C4-2B (cell line): Measurements from ENCODE around the gene GNG8.
"Not testable (repeated sequence)": the region's sequence is repeated elsewhere in the genome, so short reads cannot be mapped to it uniquely, and the experiment has no call there.

Source experiments
- H3K27ac ChIP-seq: fragments of 450-650 bp; 2 replicates; pipeline ENCODE4 v1.5.1; 2017
- CTCF ChIP-seq: fragments of 450-650 bp; conservative IDR thresholded peaks from 2 replicates; pipeline ENCODE4 v1.5.1; 2017; ENCODE audit warnings: mild to moderate bottlenecking
- ZFX ChIP-seq: fragments of 450-650 bp; IDR thresholded peaks from 2 replicates; pipeline ENCODE4 v1.6.1; 2017

GNG8 gene

GRCh38 chr19:46630586-46631205 lies 5.3 kb downstream of the GNG8 start:
- TF ChIP-seq CTCF = no peak
- no peak for TF ChIP-seq ZFX

GRCh38 chr19:46629546-46630025 lies 6.4 kb downstream of the GNG8 start:
- TF ChIP-seq CTCF (no peak), ZFX (no peak)
- H3K27ac ChIP-seq = no peak overlapping the region

More at GRCh38 chr19:46630586-46631205, 5.3 kb downstream of the GNG8 start:
- no peak overlapping the region for H3K27ac ChIP-seq

GRCh38 chr19:46628970-46629369 lies 7.0 kb downstream of the GNG8 start:
- H3K27ac ChIP-seq = not testable (repeated sequence)

GRCh38 chr19:46626446-46626845 lies 9.6 kb downstream of the GNG8 start:
- no peak for TF ChIP-seq CTCF
- no peak for TF ChIP-seq ZFX
- H3K27ac ChIP-seq = no peak overlapping the region

GRCh38 chr19:46625731-46626130 lies 10.3 kb downstream of the GNG8 start:
- TF ChIP-seq CTCF (no peak), ZFX (no peak)
- H3K27ac ChIP-seq = no peak overlapping the region

- no peak within 1 kb of the TSS for H3K27ac ChIP-seq
These were observed 10.9 kb downstream of the GNG8 start, which contains the start of gene PTGIR for GRCh38 chr19:46624958-46625661. Gene PTGIR (minus strand): TSS chr19:46625089. CDS start chr19:46624225, 864 bp downstream.

GRCh38 chr19:46623915-46624502 lies 12.0 kb downstream of the GNG8 start:
- H3K27ac ChIP-seq = no peak overlapping the region
- TF ChIP-seq ZFX (no peak), CTCF (no peak)

More at GRCh38 chr19:46624958-46625661, 10.9 kb downstream of the GNG8 start, which contains the start of gene PTGIR:
- TF ChIP-seq ZFX (no peak), CTCF (no peak)
